GM12873 (cell line): ENCODE results near the gene EMILIN2.

ENCODE experiments used
- TF ChIP-seq, protein P1 (sequence below): IDR thresholded peaks from 2 replicates; pipeline ENCODE4 v1.5.1; 2012; ENCODE audit warnings: low read depth, mild to moderate bottlenecking, moderate library complexity, low read length, control low read depth; ENCODE audit not compliant: insufficient read depth; ENCODE audit errors: missing control alignments

The EMILIN2 gene

DNA sequence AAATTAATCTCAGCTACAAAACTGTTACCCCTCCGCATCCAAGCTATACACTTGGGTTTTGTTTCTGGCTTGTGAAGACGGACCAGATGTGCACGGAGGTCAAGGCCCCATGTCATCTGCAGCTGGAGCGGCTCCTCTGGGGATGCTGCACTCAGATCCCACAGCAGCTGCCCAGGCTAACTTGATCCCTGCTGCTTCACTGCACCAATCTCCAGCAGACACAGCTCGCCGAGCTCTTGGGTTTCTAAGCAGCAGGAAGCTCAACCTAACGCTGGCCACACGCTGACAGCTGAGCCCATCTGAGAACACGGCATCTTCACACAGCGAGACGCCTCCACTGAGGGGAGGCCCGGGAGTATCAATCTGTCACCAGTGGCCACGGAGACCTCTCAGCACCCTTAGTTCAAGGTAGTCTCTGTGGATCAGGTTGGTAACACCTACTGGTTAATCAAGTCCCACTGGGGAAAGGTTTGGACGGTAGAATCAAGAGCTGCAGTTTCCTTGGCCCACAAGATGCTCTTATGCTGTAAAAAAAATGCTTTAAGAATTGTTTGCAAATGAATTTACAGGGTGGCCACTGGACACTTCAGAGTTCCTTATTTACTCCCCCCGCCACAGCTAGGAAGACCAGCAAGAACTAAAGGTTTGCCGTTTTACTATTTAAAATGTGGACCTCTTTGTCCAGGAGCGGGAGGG is 67.5 kb downstream of the EMILIN2 start:
- TF ChIP-seq, protein P1, sequence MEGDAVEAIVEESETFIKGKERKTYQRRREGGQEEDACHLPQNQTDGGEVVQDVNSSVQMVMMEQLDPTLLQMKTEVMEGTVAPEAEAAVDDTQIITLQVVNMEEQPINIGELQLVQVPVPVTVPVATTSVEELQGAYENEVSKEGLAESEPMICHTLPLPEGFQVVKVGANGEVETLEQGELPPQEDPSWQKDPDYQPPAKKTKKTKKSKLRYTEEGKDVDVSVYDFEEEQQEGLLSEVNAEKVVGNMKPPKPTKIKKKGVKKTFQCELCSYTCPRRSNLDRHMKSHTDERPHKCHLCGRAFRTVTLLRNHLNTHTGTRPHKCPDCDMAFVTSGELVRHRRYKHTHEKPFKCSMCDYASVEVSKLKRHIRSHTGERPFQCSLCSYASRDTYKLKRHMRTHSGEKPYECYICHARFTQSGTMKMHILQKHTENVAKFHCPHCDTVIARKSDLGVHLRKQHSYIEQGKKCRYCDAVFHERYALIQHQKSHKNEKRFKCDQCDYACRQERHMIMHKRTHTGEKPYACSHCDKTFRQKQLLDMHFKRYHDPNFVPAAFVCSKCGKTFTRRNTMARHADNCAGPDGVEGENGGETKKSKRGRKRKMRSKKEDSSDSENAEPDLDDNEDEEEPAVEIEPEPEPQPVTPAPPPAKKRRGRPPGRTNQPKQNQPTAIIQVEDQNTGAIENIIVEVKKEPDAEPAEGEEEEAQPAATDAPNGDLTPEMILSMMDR: no peak

DNA sequence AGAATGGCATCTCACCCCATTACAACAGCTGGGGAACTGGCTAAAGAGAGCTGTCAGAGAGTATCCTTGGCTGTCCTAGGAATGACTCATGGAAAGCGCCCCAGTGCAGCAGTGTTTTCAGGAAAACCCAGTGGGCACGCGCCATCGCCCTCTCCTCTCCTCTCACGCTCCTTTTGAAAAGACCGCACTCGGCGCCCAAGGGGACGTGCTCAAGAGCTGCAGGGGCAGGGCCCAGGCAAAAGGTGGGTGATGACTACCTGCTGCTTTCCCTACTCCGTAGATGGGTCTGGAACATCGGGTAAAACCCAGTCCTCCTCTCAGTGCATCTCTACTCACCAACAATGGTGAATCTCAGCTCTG is 68.1 kb downstream of the EMILIN2 start:
- TF ChIP-seq, protein P1: no peak

DNA sequence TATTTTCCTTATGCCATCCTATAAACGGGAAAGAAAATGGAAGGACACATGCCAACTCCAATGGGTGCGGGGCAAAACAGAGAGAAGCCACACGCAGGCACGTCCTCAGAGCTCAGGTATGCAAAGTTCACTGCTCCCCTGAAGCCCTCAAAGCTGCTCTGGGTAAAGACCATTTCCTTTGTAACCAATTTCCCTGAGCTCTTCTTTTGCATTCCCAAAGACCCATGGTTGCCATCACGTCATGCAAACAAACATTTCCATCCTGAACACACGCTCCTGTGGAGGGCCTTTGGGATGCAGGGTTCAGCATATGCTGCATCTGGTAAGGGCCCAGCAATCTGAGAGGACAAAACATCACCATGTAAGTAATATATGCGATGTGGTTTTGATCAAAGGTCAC is 69.4 kb downstream of the EMILIN2 start:
- TF ChIP-seq, protein P1: no peak

DNA sequence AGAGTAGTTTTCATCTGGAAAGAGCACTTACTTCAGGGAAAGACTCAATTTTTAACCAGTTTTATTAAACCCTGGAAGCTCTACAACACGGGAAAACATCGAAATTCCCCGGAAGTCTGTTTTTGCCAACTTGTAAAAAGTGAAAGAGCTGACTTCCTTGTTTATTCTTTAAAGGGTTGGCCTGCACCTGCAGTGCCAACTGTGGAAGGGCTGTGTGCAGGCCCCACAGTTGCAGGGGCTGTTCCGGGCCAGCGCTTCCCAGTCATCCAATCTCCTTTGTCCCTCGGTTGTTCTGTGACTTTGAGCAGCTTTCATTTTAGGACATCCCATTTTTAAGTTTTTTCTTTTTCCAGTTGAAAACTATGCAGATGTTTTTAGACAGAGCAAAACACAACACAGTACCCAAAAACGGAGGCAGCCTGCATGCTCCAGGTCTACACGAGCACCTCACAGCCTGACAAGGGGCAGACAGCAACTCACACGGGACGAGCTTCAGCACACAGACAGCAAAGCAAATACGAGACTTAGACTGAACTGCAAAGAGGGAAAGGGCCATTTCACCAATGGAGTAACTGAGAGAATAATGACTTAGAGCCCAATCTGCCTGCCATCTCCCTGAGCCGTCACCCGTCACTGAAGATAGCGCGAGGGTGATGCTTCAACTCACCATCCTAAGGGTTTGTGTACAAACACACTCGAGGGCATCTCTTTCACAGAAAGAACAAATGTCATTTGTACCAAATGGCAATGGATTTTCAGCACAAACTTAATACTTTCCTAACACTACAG is 70.6 kb downstream of the EMILIN2 start:
- TF ChIP-seq, protein P1: no peak

DNA sequence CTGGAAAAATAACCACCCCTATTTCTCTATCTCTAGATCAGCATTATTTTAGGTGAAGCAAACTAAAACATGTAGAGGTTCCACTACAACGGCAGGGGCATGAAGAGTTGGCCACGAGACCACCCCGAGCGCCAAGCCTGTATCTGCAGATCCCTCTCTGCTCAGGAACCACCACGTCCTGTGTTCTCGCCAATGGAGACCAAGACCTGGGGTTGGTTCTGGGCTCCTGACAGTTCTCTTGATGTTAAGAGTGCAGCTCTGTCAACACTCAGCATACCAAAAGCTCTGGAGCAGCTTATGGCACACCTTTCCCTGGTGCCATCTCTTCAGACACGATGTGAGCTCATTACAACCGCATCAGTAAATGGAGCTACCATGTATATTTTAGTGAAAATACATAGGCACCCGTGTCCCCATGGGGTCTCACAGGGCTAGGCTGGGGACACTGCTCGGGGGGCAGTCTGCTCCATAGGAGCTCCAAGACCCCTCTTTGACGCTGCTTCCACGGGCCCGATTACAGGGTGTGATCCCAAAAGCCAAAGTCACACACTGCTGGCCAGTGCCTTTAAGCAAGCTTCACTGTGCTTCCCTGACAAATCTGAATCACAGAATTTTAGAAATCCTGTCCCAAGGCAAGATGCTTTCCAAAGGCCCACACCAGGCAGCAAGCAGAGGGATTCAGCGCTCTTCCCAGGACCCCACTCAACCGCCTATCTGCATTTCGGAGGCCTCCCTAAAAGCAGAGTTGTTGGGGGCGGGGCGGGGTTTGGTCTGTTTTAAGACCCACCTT is 72.2 kb downstream of the EMILIN2 start:
- TF ChIP-seq, protein P1: no peak

DNA sequence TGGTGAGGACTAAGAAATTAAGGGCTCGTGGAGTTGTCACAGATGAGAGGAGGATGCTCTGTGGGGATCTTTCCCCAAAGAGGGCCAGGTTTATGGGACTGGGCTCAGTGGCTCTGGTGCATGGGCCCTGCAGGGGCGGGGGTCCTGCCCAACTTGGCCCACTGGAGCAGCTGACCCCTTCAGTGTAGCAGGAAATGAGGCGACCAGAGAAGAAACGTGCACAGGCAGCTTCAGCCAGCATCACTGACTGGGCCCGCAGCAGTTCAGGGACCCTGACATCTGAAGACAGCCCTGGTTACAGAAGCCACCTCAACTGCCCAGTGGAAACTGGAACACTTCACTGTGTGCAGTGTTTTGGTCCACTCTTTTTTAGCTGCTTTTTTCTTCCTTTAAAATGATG is 72.8 kb downstream of the EMILIN2 start:
- TF ChIP-seq, protein P1: no peak

DNA sequence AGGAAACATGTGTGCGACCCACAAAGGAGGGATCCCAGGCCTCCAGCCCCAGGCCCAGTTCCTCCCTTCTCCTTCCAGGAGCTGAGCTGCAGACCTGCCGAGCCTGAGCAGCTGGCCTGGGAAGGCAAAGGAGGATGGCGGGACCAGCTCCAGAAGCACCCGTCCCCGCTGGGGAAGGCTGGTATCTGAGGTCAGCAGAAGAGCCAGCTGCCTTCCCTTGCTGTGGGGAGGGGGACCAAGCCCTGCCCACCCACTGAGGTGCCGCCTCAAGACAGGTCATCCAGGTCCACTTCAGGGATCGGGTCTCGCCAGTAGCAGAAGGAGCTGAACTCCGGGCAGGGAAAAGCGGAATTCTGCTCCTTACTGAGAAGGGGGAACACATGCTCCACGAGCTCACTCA is 73.2 kb downstream of the EMILIN2 start:
- TF ChIP-seq, protein P1: no peak
